Suprapubic skin (tissue), 4 donors: ENCODE data around the gene ATN1. TPM values are rescaled to one million over a fixed set of nuclear protein-coding genes. Genes with fewer than 3 reads are reported as not detected.

Source experiments
- DNase-seq, 2 donors: peaks; one replicate each; pipeline ENCODE4 v3.0.0-alpha.2; 2019; ENCODE audit warnings: low spot score in 2 of 2
- H3K27ac ChIP-seq: fragments of 200-600 bp; sonication (generic); one replicate; pipeline ENCODE4 v1.5.1; 2019
- H3K27me3 ChIP-seq: fragments of 200-600 bp; sonication (generic); one replicate; pipeline ENCODE4 v1.5.1; 2019
- H3K36me3 ChIP-seq: fragments of 200-600 bp; sonication (generic); one replicate; pipeline ENCODE4 v1.5.1; 2019
- H3K4me1 ChIP-seq: fragments of 200-600 bp; sonication (generic); one replicate; pipeline ENCODE4 v1.5.1; 2019
- H3K4me3 ChIP-seq: fragments of 200-600 bp; sonication (generic); one replicate; pipeline ENCODE4 v1.5.1; 2019; ENCODE audit warnings: mild to moderate bottlenecking
- H3K9me3 ChIP-seq: fragments of 200-600 bp; sonication (generic); one replicate; pipeline ENCODE4 v1.5.1; 2019
- CTCF ChIP-seq, 2 donors: fragments of 200-600 bp in 1 of 2; fragments of 450-650 bp in 1 of 2; sonication (generic) in 1 of 2; IDR thresholded peaks; one replicate each; pipeline ENCODE4 v1.5.1; 2016 to 2019; ENCODE audit warnings: antibody characterized with exemption in 2 of 2, mild to moderate bottlenecking in 1 of 2, moderate library complexity in 1 of 2
- EP300 ChIP-seq: sonication (generic); formaldehyde crosslinking; IDR thresholded peaks from one replicate; pipeline ENCODE4 v1.6.1; 2017; ENCODE audit warnings: antibody characterized with exemption
- POLR2A ChIP-seq, 2 donors: fragments of 450-650 bp; IDR thresholded peaks; one replicate each; pipeline ENCODE4 v1.6.1; 2017; ENCODE audit warnings: antibody characterized with exemption in 2 of 2, mild to moderate bottlenecking in 2 of 2, moderate library complexity in 2 of 2
- POLR2AphosphoS5 ChIP-seq, 3 donors: sonication (generic); formaldehyde crosslinking; IDR thresholded peaks; one replicate each; pipeline ENCODE4 v1.6.1; 2017; ENCODE audit warnings: antibody characterized with exemption in 3 of 3
- WGBS: methylation state at CpG from one replicate; pipeline ENCODE4 v1.1.5; 2018; 5-methylcytosine and 5-hydroxymethylcytosine counted together
- total RNA-seq, 4 donors: library from RNA; depleted of rRNA; stranded (reverse); fragments of >200 nt; gene quantifications; one replicate each; pipeline ENCODE4 v1.1.0, GENCODE V29; 2016

ATN1 gene
- total RNA-seq, 4 donors from 2014 or later: 58.4 to 137 (median 67.7) TPM

DNA sequence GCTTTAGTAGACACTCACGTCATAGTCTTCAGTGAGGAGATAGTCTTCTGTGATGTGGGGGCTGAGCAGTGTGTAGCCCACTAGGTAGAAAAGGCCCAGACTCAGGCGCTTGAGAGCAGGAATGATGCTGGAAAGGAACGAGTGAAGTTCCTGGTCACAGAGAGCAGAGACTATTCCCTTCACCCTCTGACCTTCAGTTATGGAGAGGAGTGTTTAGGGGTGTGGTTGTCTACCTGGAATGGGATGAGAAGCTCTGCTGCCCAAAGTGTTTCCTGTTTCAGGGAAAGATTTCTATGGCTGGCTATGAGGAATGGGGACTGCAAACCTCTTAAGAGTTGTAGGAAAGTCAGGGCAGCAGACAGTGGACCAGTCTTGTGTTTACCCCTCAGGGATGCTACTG is 51.7 kb downstream of the ATN1 start:
- Histone ChIP-seq H3K27ac (peak overlapping the region; percentile 36), H3K4me3 (no peak overlapping the region), H3K36me3 (peaks cover 75% of the 10 kb centered on the region), H3K9me3 (no peaks in the 10 kb centered on the region), H3K27me3 (no peaks in the 10 kb centered on the region), H3K4me1 (peaks cover 16% of the 10 kb centered on the region)
- TF ChIP-seq POLR2A (IDR thresholded peaks at IDR 0.05) (no peak), EP300 (no peak), POLR2AphosphoS5 (IDR thresholded peaks at IDR 0.05) (no peak), CTCF (IDR thresholded peaks at IDR 0.05) (no peak)
- WGBS: 49% methylated on average over 3 of the region's 3 CpGs
- no peak for DNase-seq

DNA sequence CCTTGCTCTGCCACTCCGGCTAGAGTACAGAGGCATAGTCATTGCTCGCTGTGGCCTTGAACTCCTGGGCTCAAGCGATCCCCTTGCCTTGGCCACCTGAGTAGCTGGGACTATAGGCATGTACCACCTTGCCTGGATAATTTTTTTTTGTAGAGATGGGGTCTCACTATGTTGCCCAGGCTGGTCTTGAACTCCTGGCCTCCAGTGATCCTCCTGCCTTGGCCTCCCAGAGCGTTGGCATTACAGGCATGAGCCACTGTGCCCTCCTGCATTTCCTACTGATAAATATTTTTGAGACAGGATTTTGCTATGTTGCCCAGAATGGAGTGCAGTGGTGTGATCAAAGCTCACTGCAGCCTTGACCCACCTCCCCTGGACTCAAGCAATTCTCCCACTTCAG is 52.3 kb downstream of the ATN1 start:
- peaks cover 69% of the 10 kb centered on the region for H3K36me3 ChIP-seq
- no peaks in the 10 kb centered on the region for H3K27me3 ChIP-seq
- H3K9me3 ChIP-seq: no peaks in the 10 kb centered on the region
- TF ChIP-seq EP300: no peak
- no peak for TF ChIP-seq POLR2AphosphoS5 (IDR thresholded peaks at IDR 0.05)
- TF ChIP-seq CTCF (IDR thresholded peaks at IDR 0.05): no peak
- no peak for TF ChIP-seq POLR2A (IDR thresholded peaks at IDR 0.05)
- peaks cover 16% of the 10 kb centered on the region for H3K4me1 ChIP-seq
- WGBS: 94% methylated on average over 3 of the region's 4 CpGs
- H3K4me3 ChIP-seq: no peak overlapping the region
- DNase-seq: no peak
- no peak overlapping the region for H3K27ac ChIP-seq

DNA sequence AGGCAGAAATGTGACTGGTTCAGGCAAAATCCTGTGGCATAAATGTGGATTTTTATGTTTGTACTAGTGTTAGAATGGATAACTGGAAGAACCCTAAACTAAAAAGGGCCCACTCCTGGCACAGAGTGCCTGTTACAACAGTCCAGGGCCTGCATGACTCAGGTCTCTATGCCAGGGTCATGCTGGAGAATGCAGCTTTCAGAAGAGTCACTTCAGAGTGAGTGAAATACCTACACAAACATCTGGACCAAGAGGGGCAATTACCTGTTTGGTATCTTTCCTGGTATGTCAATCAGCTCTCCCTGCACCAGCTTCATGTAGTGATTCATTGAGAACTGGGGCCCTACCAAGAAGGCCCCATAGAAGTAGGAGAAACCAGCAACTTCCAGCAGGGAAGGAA is 53.0 kb downstream of the ATN1 start:
- Histone ChIP-seq H3K9me3 (no peaks in the 10 kb centered on the region), H3K4me1 (peaks cover 16% of the 10 kb centered on the region), H3K27me3 (no peaks in the 10 kb centered on the region), H3K4me3 (no peak overlapping the region), H3K27ac (no peak overlapping the region), H3K36me3 (peaks cover 62% of the 10 kb centered on the region)
- DNase-seq: no peak
- no peak for TF ChIP-seq EP300
- no peak for TF ChIP-seq POLR2AphosphoS5 (IDR thresholded peaks at IDR 0.05)
- no peak for TF ChIP-seq POLR2A (IDR thresholded peaks at IDR 0.05)
- TF ChIP-seq CTCF (IDR thresholded peaks at IDR 0.05): no peak

DNA sequence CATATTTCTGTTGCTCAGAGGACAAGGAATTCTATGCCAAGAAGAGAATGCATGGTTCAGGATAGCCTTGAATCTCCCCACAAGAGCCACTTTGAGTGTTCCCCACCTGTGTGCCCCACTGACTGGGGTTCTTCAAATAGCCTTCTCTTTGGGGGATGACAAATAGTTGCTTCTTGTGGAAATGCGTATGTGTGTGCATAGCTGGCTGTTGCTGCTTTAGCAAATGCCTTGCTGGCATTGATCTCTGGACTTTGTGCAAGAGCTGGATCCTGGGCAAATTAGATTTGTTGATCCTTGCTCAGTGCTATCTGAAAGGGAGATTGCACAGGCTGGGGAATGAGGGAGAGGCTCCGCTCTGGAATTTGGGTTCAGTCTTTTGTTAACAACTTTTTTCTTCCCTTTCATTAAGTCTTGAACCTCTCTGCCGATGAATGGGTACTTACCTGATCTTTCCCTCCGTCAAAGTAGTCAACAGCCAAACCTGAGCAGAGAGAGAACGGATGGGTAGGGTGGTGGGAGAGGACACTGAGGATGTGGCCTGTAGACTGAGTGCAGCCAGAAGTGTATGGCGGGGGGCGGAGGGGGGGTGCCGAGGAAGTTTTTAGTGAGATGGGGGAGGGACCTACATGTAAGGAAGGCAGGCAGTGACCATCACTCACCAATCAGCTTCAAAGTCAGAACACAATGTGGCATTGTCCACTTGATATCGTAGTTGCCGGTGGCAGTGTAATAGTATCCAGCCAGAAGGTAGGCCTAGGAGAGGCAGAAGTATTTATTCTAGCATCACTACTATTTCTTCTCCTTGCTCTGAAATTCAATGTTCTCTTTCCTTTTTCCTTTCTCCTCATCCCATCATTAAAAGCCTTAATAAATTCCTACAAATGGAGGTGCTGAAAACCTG is 53.6 kb downstream of the ATN1 start:
- Histone ChIP-seq H3K4me3 (no peak overlapping the region), H3K4me1 (peaks cover 16% of the 10 kb centered on the region), H3K27ac (no peak overlapping the region), H3K27me3 (no peaks in the 10 kb centered on the region), H3K9me3 (no peaks in the 10 kb centered on the region), H3K36me3 (peaks cover 59% of the 10 kb centered on the region)
- no peak for DNase-seq
- 89% methylated on average over 10 of the region's 10 CpGs for WGBS
- no peak for TF ChIP-seq EP300
- no peak for TF ChIP-seq CTCF (IDR thresholded peaks at IDR 0.05)
- no peak for TF ChIP-seq POLR2A (IDR thresholded peaks at IDR 0.05)
- TF ChIP-seq POLR2AphosphoS5 (IDR thresholded peaks at IDR 0.05): no peak

DNA sequence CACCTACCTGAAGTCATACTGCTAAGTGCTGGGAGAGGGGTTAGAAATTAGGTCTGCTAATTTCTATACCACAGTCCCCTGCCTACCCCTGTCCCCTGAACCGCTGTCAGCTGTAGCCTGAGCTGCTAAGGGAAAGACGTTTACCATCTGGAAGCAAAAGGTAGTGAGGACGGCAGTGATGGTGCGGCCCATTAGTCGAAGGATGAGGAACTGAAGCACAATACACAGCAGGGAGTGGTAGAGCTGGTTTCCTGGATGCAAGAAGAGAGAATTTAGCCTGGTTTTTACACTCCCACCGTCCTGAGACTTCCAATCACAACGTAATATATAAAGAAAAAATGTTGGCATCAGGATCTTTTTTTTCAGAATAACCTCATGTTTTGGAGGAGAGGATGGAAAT is 54.8 kb downstream of the ATN1 start:
- no peak overlapping the region for H3K4me3 ChIP-seq
- no peak for DNase-seq
- TF ChIP-seq EP300 (no peak), CTCF (IDR thresholded peaks at IDR 0.05) (no peak), POLR2A (IDR thresholded peaks at IDR 0.05) (no peak), POLR2AphosphoS5 (IDR thresholded peaks at IDR 0.05) (no peak)
- no peaks in the 10 kb centered on the region for H3K27me3 ChIP-seq
- H3K36me3 ChIP-seq: peaks cover 50% of the 10 kb centered on the region
- WGBS: 89% methylated on average over 7 of the region's 7 CpGs
- H3K4me1 ChIP-seq: peaks cover 16% of the 10 kb centered on the region
- H3K27ac ChIP-seq: no peak overlapping the region
- H3K9me3 ChIP-seq: no peaks in the 10 kb centered on the region
